CD1c-positive myeloid dendritic cell (primary cell): Measurements from ENCODE around the gene MAP3K5.

ENCODE experiments used
- DNase-seq: peaks from one replicate; pipeline ENCODE4 v3.0.0-alpha.2; 2016; ENCODE audit errors: extremely low spot score

The MAP3K5 gene

GRCh38 chr6:136541395-136541794 lies 250.9 kb downstream of the MAP3K5 start:
- DNase-seq, result no peak

- no peak for DNase-seq
These were observed 252.2 kb downstream of the MAP3K5 start for GRCh38 chr6:136539967-136540652.

- no peak for DNase-seq
These were observed 253.4 kb downstream of the MAP3K5 start for GRCh38 chr6:136538836-136539235.

- no peak for DNase-seq
These were observed 256.2 kb downstream of the MAP3K5 start for GRCh38 chr6:136535880-136536650.

GRCh38 chr6:136535017-136535765 lies 257.1 kb downstream of the MAP3K5 start:
- DNase-seq, result no peak

GRCh38 chr6:136534268-136534667 lies 258.0 kb downstream of the MAP3K5 start:
- DNase-seq, result no peak

GRCh38 chr6:136533487-136533886 lies 258.8 kb downstream of the MAP3K5 start:
- no peak for DNase-seq

GRCh38 chr6:136532030-136532429 lies 260.2 kb downstream of the MAP3K5 start:
- DNase-seq, result no peak

- DNase-seq, result no peak
These were observed 262.6 kb downstream of the MAP3K5 start for GRCh38 chr6:136529710-136530109.

GRCh38 chr6:136528477-136528876 lies 263.8 kb downstream of the MAP3K5 start:
- no peak for DNase-seq

- DNase-seq, result no peak
These were observed 264.4 kb downstream of the MAP3K5 start for GRCh38 chr6:136527831-136528230.

GRCh38 chr6:136526937-136527336 lies 265.3 kb downstream of the MAP3K5 start:
- DNase-seq, result no peak

- peak; percentile 42 for DNase-seq
These were observed 265.9 kb downstream of the MAP3K5 start for GRCh38 chr6:136526196-136526930.

GRCh38 chr6:136525586-136526195 lies 266.6 kb downstream of the MAP3K5 start:
- no peak for DNase-seq

GRCh38 chr6:136524936-136525413 lies 267.3 kb downstream of the MAP3K5 start:
- DNase-seq, result peak; percentile 17

- DNase-seq, result no peak
These were observed 267.8 kb downstream of the MAP3K5 start for GRCh38 chr6:136524339-136524935.

GRCh38 chr6:136523196-136523595 lies 269.1 kb downstream of the MAP3K5 start:
- DNase-seq, result no peak

- DNase-seq, result no peak
These were observed 269.6 kb downstream of the MAP3K5 start for GRCh38 chr6:136522636-136523035.

GRCh38 chr6:136521911-136522310 lies 270.4 kb downstream of the MAP3K5 start:
- no peak for DNase-seq

- DNase-seq, result no peak
These were observed 270.9 kb downstream of the MAP3K5 start for GRCh38 chr6:136521427-136521826.

GRCh38 chr6:136520517-136520916 lies 271.8 kb downstream of the MAP3K5 start:
- DNase-seq, result no peak
